Colonic mucosa (tissue), 4 donors: ENCODE data around the gene PPT1. TPM values are rescaled to one million over a fixed set of nuclear protein-coding genes. Genes with fewer than 3 reads are reported as not detected.

ENCODE experiments used
- DNase-seq: peaks from one replicate; pipeline ENCODE4 v3.0.0-alpha.2; 2020
- H3K27ac ChIP-seq: fragments of 200-600 bp; one replicate; pipeline ENCODE4 v1.8.0; 2021
- H3K27me3 ChIP-seq: fragments of 200-600 bp; one replicate; pipeline ENCODE4 v1.8.0; 2021
- H3K36me3 ChIP-seq: fragments of 200-600 bp; one replicate; pipeline ENCODE4 v1.8.0; 2021
- H3K4me1 ChIP-seq: fragments of 200-600 bp; one replicate; pipeline ENCODE4 v1.8.0; 2021; ENCODE audit warnings: mild to moderate bottlenecking
- H3K4me3 ChIP-seq: fragments of 200-600 bp; one replicate; pipeline ENCODE4 v1.8.0; 2021
- H3K9ac ChIP-seq, 2 donors: one replicate each; pipeline ENCODE4 v1.7.0; 2013; ENCODE audit warnings: control low read depth in 2 of 2, low read depth in 2 of 2, low read length in 2 of 2
- H3K9me3 ChIP-seq: fragments of 200-600 bp; one replicate; pipeline ENCODE4 v1.8.0; 2021
- CTCF ChIP-seq: fragments of 200-600 bp; IDR thresholded peaks from one replicate; pipeline ENCODE4 v1.8.0; 2022; ENCODE audit warnings: antibody characterized with exemption, mild to moderate bottlenecking
- intact Hi-C: fragments of 100-400 bp; cut with DNase I; formaldehyde crosslinking; loops from one replicate; pipeline ENCODE4 v1.14.1; 2022
- total RNA-seq, 2 donors: library from RNA; stranded (reverse); fragmentation: NEBNext Ultra II Directional in 1 of 2; extraction: Animal tissue kit (Norgen Biotek cat#: 25700) in 1 of 2; gene quantifications; one replicate each; pipeline ENCODE4 v1.2.1, GENCODE V29; 2021
- donor health status: healthy.
- donor health status: DM: no; HTN: no; CAD: no.
- donor health status: DM: no; HTN: no; CAD: no.

Gene PPT1
- total RNA-seq, 2 donors from 2014 or later: 25.7 to 37.7 TPM

GRCh38 chr1:40045766-40046165 is 51.3 kb downstream of the PPT1 start:
- no peak for TF ChIP-seq CTCF
- Histone ChIP-seq H3K27me3 (no peaks in the 10 kb centered on the region), H3K27ac (no peak overlapping the region), H3K9me3 (no peaks in the 10 kb centered on the region), H3K4me3 (no peak overlapping the region), H3K9ac (no peak overlapping the region), H3K36me3 (no peaks in the 10 kb centered on the region), H3K4me1 (peaks cover 26% of the 10 kb centered on the region)
- intact Hi-C loops: no loop called here
- DNase-seq: no peak

GRCh38 chr1:40045182-40045581 is 51.9 kb downstream of the PPT1 start:
- H3K36me3 ChIP-seq: no peaks in the 10 kb centered on the region
- no peaks in the 10 kb centered on the region for H3K27me3 ChIP-seq
- intact Hi-C loops: no loop called here
- TF ChIP-seq CTCF: no peak
- no peak for DNase-seq
- H3K27ac ChIP-seq: no peak overlapping the region
- H3K4me1 ChIP-seq: peaks cover 26% of the 10 kb centered on the region
- H3K9me3 ChIP-seq: no peaks in the 10 kb centered on the region
- H3K9ac ChIP-seq: no peak overlapping the region
- H3K4me3 ChIP-seq: no peak overlapping the region

GRCh38 chr1:40044110-40044509 is 52.9 kb downstream of the PPT1 start:
- no peak for TF ChIP-seq CTCF
- intact Hi-C loops: no loop called here
- no peak overlapping the region for H3K27ac ChIP-seq
- H3K4me1 ChIP-seq: peaks cover 28% of the 10 kb centered on the region
- peak overlapping the region in 1 of 2 donors; percentile 15 for H3K9ac ChIP-seq
- H3K27me3 ChIP-seq: no peaks in the 10 kb centered on the region
- H3K4me3 ChIP-seq: no peak overlapping the region
- no peaks in the 10 kb centered on the region for H3K36me3 ChIP-seq
- DNase-seq: no peak
- H3K9me3 ChIP-seq: no peaks in the 10 kb centered on the region

GRCh38 chr1:40042341-40042740 is 54.7 kb downstream of the PPT1 start:
- Histone ChIP-seq H3K27ac (no peak overlapping the region), H3K4me3 (peak overlapping the region; percentile 95), H3K4me1 (peaks cover 31% of the 10 kb centered on the region), H3K9ac (peak overlapping the region in 1 of 2 donors; percentile 54), H3K36me3 (no peaks in the 10 kb centered on the region), H3K9me3 (no peaks in the 10 kb centered on the region), H3K27me3 (no peaks in the 10 kb centered on the region)
- no peak for DNase-seq
- TF ChIP-seq CTCF: no peak
- intact Hi-C loops: no loop called here

GRCh38 chr1:40041466-40041838 is 55.6 kb downstream of the PPT1 start:
- Histone ChIP-seq H3K4me3 (peak overlapping the region; percentile 95), H3K27me3 (no peaks in the 10 kb centered on the region), H3K9me3 (no peaks in the 10 kb centered on the region), H3K9ac (peak overlapping the region; percentile 94 to 99), H3K27ac (peak overlapping the region; percentile 99), H3K36me3 (no peaks in the 10 kb centered on the region), H3K4me1 (peaks cover 31% of the 10 kb centered on the region)
- no peak for DNase-seq
- no peak for TF ChIP-seq CTCF
- intact Hi-C loops: no loop called here
